GM10266 (cell line): ENCODE results near the gene PLXNA3.

Experiments
- DNase-seq: peaks from one replicate; pipeline ENCODE4 v3.0.0; 2012; ENCODE audit errors: extremely low spot score
- CTCF ChIP-seq: IDR thresholded peaks from 2 replicates; pipeline ENCODE4 v1.5.1; 2012; ENCODE audit warnings: mild to moderate bottlenecking, low read depth; ENCODE audit not compliant: control insufficient read depth, insufficient read depth; ENCODE audit errors: missing control alignments

PLXNA3 gene

DNA sequence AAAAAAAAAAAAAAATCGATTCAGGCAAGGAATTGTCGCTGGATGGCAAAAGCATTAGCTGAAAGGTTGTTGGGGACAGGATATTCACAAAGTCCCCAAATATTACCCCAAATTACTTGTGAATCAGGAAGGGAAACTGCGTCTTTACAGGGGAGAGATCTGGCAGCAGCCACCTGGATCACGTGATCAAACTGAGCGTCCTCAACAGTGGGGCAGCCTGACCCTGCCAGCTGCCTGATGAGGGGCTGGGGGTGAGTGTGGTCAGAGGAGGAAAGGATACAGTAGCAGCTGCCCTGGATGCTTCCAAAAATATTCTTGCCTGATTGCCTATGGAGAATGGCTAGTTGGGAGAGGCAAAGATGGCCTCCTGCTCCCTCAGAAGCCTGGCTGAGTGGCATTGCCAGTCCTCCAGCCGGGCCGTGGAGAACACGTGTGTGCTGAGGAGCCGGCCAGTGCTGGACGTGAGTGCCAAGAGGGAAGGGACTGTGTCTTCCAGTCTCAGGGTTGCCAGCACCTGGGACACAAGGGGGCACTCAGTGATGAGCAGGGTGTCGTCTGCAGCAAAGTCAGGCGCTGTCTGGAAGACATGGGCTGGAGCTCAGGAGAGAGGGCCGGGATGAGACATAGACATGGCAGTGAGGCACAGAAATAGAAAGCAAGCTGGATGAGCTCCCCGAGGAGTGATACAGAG, 24.0 kb downstream of the PLXNA3 start:
- no peak for TF ChIP-seq CTCF
- no peak for DNase-seq

GRCh38 chrX:154482786-154483185, 24.7 kb downstream of the PLXNA3 start:
- no peak for TF ChIP-seq CTCF
- no peak for DNase-seq

- DNase-seq, result no peak
- TF ChIP-seq CTCF, result no peak
Measured at GRCh38 chrX:154483325-154483724, 25.2 kb downstream of the PLXNA3 start.

DNA sequence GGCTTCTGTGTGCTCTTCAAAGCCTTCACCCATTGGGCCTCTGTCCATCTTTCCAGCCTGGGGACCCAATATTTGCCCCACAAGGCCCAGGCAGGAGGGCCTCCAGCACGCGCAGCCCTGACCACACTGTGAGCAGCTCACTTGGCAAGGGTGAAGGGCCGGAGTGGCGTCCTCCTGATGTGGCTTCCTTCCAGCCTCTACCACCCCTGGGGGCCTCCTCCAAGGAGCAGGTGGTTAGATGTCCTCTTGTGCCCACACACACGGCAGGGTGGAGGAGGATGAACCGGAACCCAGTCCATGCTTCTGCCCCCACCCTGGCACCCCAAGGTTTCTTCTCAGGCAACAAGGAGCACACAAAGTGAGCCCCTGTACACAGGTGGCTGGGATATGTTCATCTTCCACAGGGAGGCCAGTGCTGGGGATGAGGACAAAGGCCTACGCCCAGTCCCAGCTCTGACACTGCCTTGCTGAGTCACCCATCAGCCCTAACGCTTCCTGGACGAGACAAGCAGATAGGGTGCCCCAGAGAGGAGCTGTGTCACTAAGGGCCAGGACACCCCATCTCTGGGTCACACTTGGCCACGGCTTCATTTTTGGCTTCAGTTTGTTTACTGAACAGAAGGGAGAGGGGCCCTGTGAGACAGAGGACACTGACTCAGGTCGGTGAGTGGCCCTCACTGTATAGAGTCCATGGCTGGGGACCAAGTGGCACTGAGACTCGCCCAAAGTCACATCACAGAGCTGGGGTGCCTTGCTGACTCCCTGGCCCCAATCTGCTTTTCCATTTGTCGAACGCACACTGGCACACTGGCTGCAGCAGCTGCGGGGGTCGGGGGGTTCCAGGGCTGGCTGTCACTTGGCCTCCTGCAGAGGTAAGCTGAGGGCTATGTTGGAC, 26.4 kb downstream of the PLXNA3 start:
- TF ChIP-seq CTCF, result no peak
- DNase-seq, result no peak

GRCh38 chrX:154485150-154486051, 27.3 kb downstream of the PLXNA3 start:
- no peak for DNase-seq
- TF ChIP-seq CTCF, result no peak

DNA sequence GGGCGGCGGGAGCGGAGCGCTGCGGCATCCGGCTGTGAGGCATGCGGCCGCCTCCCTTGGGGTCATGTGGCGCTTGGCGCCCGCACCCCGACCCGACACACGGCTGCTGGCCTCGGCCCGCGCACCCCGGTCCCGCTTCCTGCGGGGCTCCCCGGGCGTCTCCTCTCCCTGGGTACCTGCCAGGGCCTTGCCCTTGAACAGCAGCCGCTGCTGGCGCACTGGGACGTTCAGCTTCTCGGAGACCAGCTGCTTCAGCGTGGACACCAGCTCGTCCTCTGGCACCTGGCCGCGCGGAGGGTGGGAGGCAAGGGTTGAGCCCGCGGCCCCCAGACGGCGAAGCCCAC, 27.9 kb downstream of the PLXNA3 start:
- no peak for TF ChIP-seq CTCF
- no peak for DNase-seq
